PC-3 (cell line): Measurements from ENCODE around the gene RPP38. TPM values are rescaled to one million over a fixed set of nuclear protein-coding genes. Genes with fewer than 3 reads are reported as not detected.

Source experiments
- ATAC-seq: fragments of 200-7000 bp; cut with Tn5 transposase; 2 replicates; pipeline ENCODE4 v1.9.1; 2020; ENCODE audit warnings: mild to moderate bottlenecking, moderate library complexity
- BruUV-seq: library from RNA; stranded (reverse); fragments of 400-500 nt; replicated peaks from 2 replicates; lab custom pipeline; 2021; lab: Mats Ljungman, UMichigan
- CTCF ChIA-PET: fragments of 300-600 bp; sonication (Branson Sonifier 250); formaldehyde crosslinking; loops from one replicate; lab custom pipeline; 2022; ENCODE audit warnings: antibody characterized with exemption; lab: Charles Lee
- POLR2A ChIA-PET: fragments of 300-600 bp; sonication (Branson Sonifier 250); formaldehyde crosslinking; loops from one replicate; lab custom pipeline; 2022; ENCODE audit warnings: antibody characterized with exemption; ENCODE audit not compliant: unreplicated experiment; lab: Charles Lee
- DNase-seq: peaks from one replicate; pipeline ENCODE4 v3.0.0-alpha.2; 2015
- H2AFZ ChIP-seq: fragments of 300-600 bp; sonication (generic); 2 replicates; pipeline ENCODE4 v1.6.0; 2016; ENCODE audit warnings: antibody characterized with exemption, low read length
- H3F3A ChIP-seq: fragments of 300-600 bp; sonication (generic); one replicate; pipeline ENCODE4 v1.6.0; 2017; ENCODE audit warnings: antibody characterized with exemption, low read length, control low read depth, mild to moderate bottlenecking; ENCODE audit not compliant: unreplicated experiment
- H3K27ac ChIP-seq: fragments of 300-600 bp; sonication (generic); 2 replicates; pipeline ENCODE4 v1.5.1; 2016; ENCODE audit warnings: mild to moderate bottlenecking, low read length
- H3K27me3 ChIP-seq: fragments of 300-600 bp; sonication (generic); 2 replicates; pipeline ENCODE4 v1.6.1; 2016; ENCODE audit warnings: low read length, mixed read lengths
- H3K36me3 ChIP-seq: fragments of 300-600 bp; sonication (generic); 2 replicates; pipeline ENCODE4 v1.6.1; 2016; ENCODE audit warnings: low read depth, mixed run types, low read length, mixed read lengths
- H3K4me1 ChIP-seq: fragments of 300-600 bp; sonication (generic); 2 replicates; pipeline ENCODE4 v1.5.1; 2016; ENCODE audit warnings: low read length; ENCODE audit not compliant: insufficient read depth
- H3K4me2 ChIP-seq: fragments of 300-600 bp; sonication (generic); 2 replicates; pipeline ENCODE4 v1.6.0; 2016; ENCODE audit warnings: low read length
- H3K4me3 ChIP-seq: fragments of 300-600 bp; sonication (generic); 2 replicates; pipeline ENCODE4 v1.5.1; 2016; ENCODE audit warnings: mild to moderate bottlenecking, low read length, mixed read lengths
- H3K79me2 ChIP-seq: fragments of 300-600 bp; sonication (generic); 2 replicates; pipeline ENCODE4 v1.6.1; 2017; ENCODE audit warnings: low read length, mixed read lengths
- H3K9ac ChIP-seq: fragments of 300-600 bp; sonication (generic); 2 replicates; pipeline ENCODE4 v1.6.0; 2016; ENCODE audit warnings: mild to moderate bottlenecking, low read length
- H3K9me2 ChIP-seq: fragments of 300-600 bp; sonication (generic); replicated peaks from 2 replicates; pipeline ENCODE4 v1.6.1; 2016; ENCODE audit warnings: mixed run types, low read length, mixed read lengths
- H3K9me3 ChIP-seq: fragments of 300-600 bp; sonication (generic); 2 replicates; pipeline ENCODE4 v1.6.1; 2016; ENCODE audit warnings: low read length, mixed read lengths
- H4K20me1 ChIP-seq: fragments of 300-600 bp; sonication (generic); 2 replicates; pipeline ENCODE4 v1.6.1; 2016; ENCODE audit warnings: low read length, mixed read lengths
- EZH2 ChIP-seq: fragments of 300-600 bp; sonication (generic); IDR thresholded peaks from one replicate; pipeline ENCODE4 v1.6.1; 2017; ENCODE audit warnings: antibody characterized with exemption, mild to moderate bottlenecking, low read length; ENCODE audit not compliant: unreplicated experiment
- EZH2phosphoT487 ChIP-seq: fragments of 300-600 bp; sonication (generic); IDR thresholded peaks from 2 replicates; pipeline ENCODE4 v1.6.1; 2018; ENCODE audit warnings: mild to moderate bottlenecking, antibody characterized with exemption, low read length, borderline replicate concordance
- intact Hi-C: fragments of 100-400 bp; cut with micrococcal nuclease; formaldehyde crosslinking; loops from 2 replicates; pipeline ENCODE4 v1.9.0; 2023
- total RNA-seq: library from RNA; depleted of rRNA; stranded (reverse); fragments of >200 nt; gene quantifications from 2 replicates; pipeline ENCODE4 v1.2.3, GENCODE V29; 2014
- TF ChIP-seq, protein P1 (sequence below): fragments of 300-600 bp; sonication (generic); conservative IDR thresholded peaks from 2 replicates; pipeline ENCODE4 v1.5.1; 2017; ENCODE audit warnings: antibody characterized with exemption, low read depth, mild to moderate bottlenecking, low read length

The RPP38 gene
- total RNA-seq, 1 experiment from 2014 or later: 8.5 TPM

- Histone ChIP-seq H3K4me3 (no peak overlapping the region), H4K20me1 (no peaks in the 10 kb centered on the region), H3K79me2 (peaks cover 6% of the 10 kb centered on the region), H3K4me1 (no peaks in the 10 kb centered on the region), H3K9ac (no peak overlapping the region), H3K9me3 (no peaks in the 10 kb centered on the region), H3K9me2 (no peaks in the 10 kb centered on the region), H2AFZ (no peak overlapping the region), H3K27me3 (no peaks in the 10 kb centered on the region), H3K27ac (no peak overlapping the region), H3K4me2 (no peak overlapping the region), H3F3A (no peaks in the 10 kb centered on the region), H3K36me3 (peaks cover 9% of the 10 kb centered on the region; the same call in 1 of the 2 replicates)
- ChIA-PET CTCF (interaction anchor here (0.5 kb wide), 1 partner anchor 288 kb away, joined by 3 read pairs; no protein-coding TSS in a partner anchor), POLR2A (no interaction called here)
- DNase-seq: peak; percentile 73
- no TSS peak for BruUV-seq
- intact Hi-C loops: loop anchor here (1.0 kb wide), 1 partner anchor 115 kb away; no protein-coding TSS in a partner anchor
- ATAC-seq: peak; percentile 98
- TF ChIP-seq EZH2phosphoT487: no peak
- TF ChIP-seq, protein P1, sequence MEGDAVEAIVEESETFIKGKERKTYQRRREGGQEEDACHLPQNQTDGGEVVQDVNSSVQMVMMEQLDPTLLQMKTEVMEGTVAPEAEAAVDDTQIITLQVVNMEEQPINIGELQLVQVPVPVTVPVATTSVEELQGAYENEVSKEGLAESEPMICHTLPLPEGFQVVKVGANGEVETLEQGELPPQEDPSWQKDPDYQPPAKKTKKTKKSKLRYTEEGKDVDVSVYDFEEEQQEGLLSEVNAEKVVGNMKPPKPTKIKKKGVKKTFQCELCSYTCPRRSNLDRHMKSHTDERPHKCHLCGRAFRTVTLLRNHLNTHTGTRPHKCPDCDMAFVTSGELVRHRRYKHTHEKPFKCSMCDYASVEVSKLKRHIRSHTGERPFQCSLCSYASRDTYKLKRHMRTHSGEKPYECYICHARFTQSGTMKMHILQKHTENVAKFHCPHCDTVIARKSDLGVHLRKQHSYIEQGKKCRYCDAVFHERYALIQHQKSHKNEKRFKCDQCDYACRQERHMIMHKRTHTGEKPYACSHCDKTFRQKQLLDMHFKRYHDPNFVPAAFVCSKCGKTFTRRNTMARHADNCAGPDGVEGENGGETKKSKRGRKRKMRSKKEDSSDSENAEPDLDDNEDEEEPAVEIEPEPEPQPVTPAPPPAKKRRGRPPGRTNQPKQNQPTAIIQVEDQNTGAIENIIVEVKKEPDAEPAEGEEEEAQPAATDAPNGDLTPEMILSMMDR: peak; percentile 75
Measured at GRCh38 chr10:15106352-15107013, 9.3 kb downstream of the RPP38 start.

DNA sequence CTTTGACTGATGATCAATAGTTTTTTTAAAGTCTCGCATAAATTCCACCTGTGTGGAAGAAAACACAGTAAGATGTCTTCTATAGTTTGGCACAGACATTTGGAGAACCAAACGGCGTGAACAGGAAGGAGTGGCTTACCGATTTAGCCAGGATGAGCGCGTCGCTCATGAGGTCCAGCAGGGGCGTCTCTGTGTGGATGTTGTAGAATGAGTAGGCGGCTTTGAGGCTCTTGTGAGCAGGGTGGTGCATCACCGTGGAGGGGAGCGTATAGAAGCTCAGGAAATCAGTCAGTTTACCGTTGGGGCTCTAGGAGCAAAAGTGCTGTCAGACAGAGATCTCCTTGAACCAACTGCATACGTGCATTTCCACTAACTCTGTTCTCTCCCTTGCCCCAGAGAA, 15.5 kb downstream of the RPP38 start:
- POLR2A ChIA-PET: no interaction called here
- Histone ChIP-seq H3K4me2 (no peak overlapping the region), H4K20me1 (no peaks in the 10 kb centered on the region), H3K4me1 (no peaks in the 10 kb centered on the region), H3K9me2 (no peaks in the 10 kb centered on the region), H3K4me3 (no peak overlapping the region), H3K27me3 (no peaks in the 10 kb centered on the region), H3F3A (no peaks in the 10 kb centered on the region), H3K9ac (no peak overlapping the region), H3K9me3 (no peaks in the 10 kb centered on the region), H3K27ac (no peak overlapping the region), H2AFZ (no peak overlapping the region), H3K79me2 (no peaks in the 10 kb centered on the region), H3K36me3 (peaks cover 4% of the 10 kb centered on the region; the same call in 1 of the 2 replicates)
- CTCF ChIA-PET: no interaction called here
- ATAC-seq (no peak), DNase-seq (no peak)
- TF ChIP-seq EZH2phosphoT487 (no peak), EZH2 (no peak)
- TF ChIP-seq, protein P1: no peak
- BruUV-seq: no TSS peak
- intact Hi-C loops: no loop called here

DNA sequence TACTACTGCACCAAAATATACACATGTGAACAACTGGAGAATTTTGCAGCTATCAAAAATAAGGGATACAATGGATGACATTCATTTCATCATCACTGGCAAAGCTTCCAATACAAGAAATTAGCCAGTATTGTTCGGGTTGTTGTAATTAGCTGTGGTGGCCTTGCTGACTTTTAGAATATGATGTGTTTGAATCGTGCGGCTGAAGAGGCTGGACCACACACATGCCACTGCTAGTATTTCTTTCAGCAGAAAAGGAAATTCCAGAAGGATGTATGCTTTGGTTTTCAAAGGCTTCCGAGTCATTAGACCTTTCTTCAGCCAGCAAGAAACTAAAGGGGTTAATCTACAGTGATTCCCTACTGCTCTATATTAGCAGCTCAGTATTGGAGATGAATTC, 16.6 kb downstream of the RPP38 start:
- no peaks in the 10 kb centered on the region for H3K4me1 ChIP-seq
- H3K9me3 ChIP-seq: no peaks in the 10 kb centered on the region
- H3K27ac ChIP-seq: no peak overlapping the region
- BruUV-seq: no TSS peak
- H3K9me2 ChIP-seq: no peaks in the 10 kb centered on the region
- H3K36me3 ChIP-seq: peaks cover 7% of the 10 kb centered on the region
- no peaks in the 10 kb centered on the region for H3F3A ChIP-seq
- TF ChIP-seq EZH2phosphoT487: no peak
- TF ChIP-seq, protein P1: no peak
- no peak for TF ChIP-seq EZH2
- DNase-seq: no peak
- H2AFZ ChIP-seq: no peak overlapping the region
- intact Hi-C loops: no loop called here
- no peaks in the 10 kb centered on the region for H3K27me3 ChIP-seq
- ChIA-PET CTCF (interaction anchor here (0.6 kb wide), 1 partner anchor 284 kb away, joined by 4 read pairs; no protein-coding TSS in a partner anchor), POLR2A (no interaction called here)
- no peak for ATAC-seq
- H4K20me1 ChIP-seq: no peaks in the 10 kb centered on the region
- no peak overlapping the region for H3K4me3 ChIP-seq
- H3K79me2 ChIP-seq: no peaks in the 10 kb centered on the region
- no peak overlapping the region for H3K9ac ChIP-seq
- H3K4me2 ChIP-seq: no peak overlapping the region
